Peyer's patch (tissue), 4 donors: ENCODE results near the gene ZFHX3.

Experiments used
- CTCF ChIP-seq, 6 experiments: fragments of 450-650 bp in 4 of 6; fragments of 200-600 bp in 2 of 6; sonication (generic) in 1 of 6; IDR thresholded peaks; one replicate each; pipeline ENCODE4 v1.5.1; 2017 to 2019; ENCODE audit warnings: antibody characterized with exemption in 6 of 6, mild to moderate bottlenecking in 3 of 6, moderate library complexity in 1 of 6
- POLR2A ChIP-seq, 2 donors: fragments of 450-650 bp; IDR thresholded peaks; one replicate each; pipeline ENCODE4 v1.5.1; 2017; ENCODE audit warnings: antibody characterized with exemption in 2 of 2, mild to moderate bottlenecking in 2 of 2, moderate library complexity in 2 of 2

GRCh38 chr16:72864130-72864833 lies 183.6 kb downstream of the ZFHX3 start:
- TF ChIP-seq CTCF (IDR thresholded peaks at IDR 0.05) (no peak), POLR2A (IDR thresholded peaks at IDR 0.05) (no peak)
